SK-N-MC (cell line): ENCODE data around the gene RRAGD.
"Not testable (repeated sequence)": the region's sequence is repeated elsewhere in the genome, so short reads cannot be mapped to it uniquely, and the experiment has no call there.

Source experiments
- DNase-seq: peaks from one replicate; pipeline ENCODE4 v3.0.0-alpha.2; 2011; ENCODE audit warnings: low read depth, low spot score
- H3K27ac ChIP-seq: fragments of 200-600 bp; sonication (generic); 2 replicates; pipeline ENCODE4 v1.5.1; 2016; ENCODE audit warnings: mixed run types
- H3K36me3 ChIP-seq: fragments of 200-600 bp; sonication (generic); 2 replicates; pipeline ENCODE4 v1.6.1; 2017; ENCODE audit warnings: antibody characterized with exemption, low read length, mixed read lengths; ENCODE audit not compliant: insufficient read depth
- H3K4me3 ChIP-seq: fragments of 200-600 bp; sonication (generic); 2 replicates; pipeline ENCODE4 v1.5.1; 2016
- H3K9ac ChIP-seq: fragments of 200-600 bp; sonication (generic); 2 replicates; pipeline ENCODE4 v1.8.0; 2017; ENCODE audit warnings: mixed run types, mixed read lengths; ENCODE audit not compliant: insufficient read length
- H3K9me3 ChIP-seq: fragments of 200-600 bp; sonication (generic); 2 replicates; pipeline ENCODE4 v1.6.1; 2017; ENCODE audit warnings: low read depth, mild to moderate bottlenecking, antibody characterized with exemption, low read length, moderate library complexity, mixed read lengths
- EZH2 ChIP-seq: fragments of 200-600 bp; sonication (generic); IDR thresholded peaks from one replicate; pipeline ENCODE4 v1.6.1; 2017; ENCODE audit warnings: antibody characterized with exemption
- FOXP2 ChIP-seq: optimal IDR thresholded peaks from 2 replicates; pipeline ENCODE3; 2011; ENCODE audit warnings: mild to moderate bottlenecking, moderate library complexity; ENCODE audit not compliant: insufficient read depth; ENCODE audit errors: extremely low read length, control extremely low read depth
- POLR2AphosphoS5 ChIP-seq: IDR thresholded peaks from 2 replicates; pipeline ENCODE4 v1.6.1; 2012; ENCODE audit warnings: mild to moderate bottlenecking, low read depth, low read length, borderline replicate concordance

RRAGD gene

GRCh38 chr6:89409461-89410035 is 2.5 kb downstream of the RRAGD start:
- TF ChIP-seq FOXP2 (no peak), POLR2AphosphoS5 (no peak), EZH2 (no peak)
- H3K36me3 ChIP-seq, result no peaks in the 10 kb centered on the region
- no peak overlapping the region for H3K27ac ChIP-seq
- DNase-seq, result no peak
- H3K4me3 ChIP-seq, result peak overlapping the region; percentile 90; the same call in 1 of the 2 replicates
- no peaks in the 10 kb centered on the region for H3K9me3 ChIP-seq
- H3K9ac ChIP-seq, result no peak overlapping the region

DNA sequence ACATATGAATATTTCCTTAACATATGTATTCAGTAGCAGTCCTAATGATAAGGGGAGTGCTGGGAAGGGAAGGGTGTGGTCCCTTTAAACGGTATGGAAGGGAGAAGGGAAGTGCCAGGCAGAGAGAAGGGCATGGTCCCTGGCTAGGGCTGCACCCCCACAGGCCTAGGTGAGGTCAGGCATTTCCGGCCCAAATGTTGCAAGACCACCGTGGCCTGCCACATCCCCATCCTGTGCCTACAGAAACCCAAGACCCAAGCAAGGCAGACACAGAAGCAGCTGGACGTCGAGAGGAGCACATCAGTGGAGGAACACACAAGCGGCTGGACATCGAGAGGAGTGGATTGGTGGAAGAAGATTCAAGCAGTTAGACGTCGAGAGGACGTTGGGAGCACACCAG is 5.9 kb downstream of the RRAGD start:
- DNase-seq, result no peak
- TF ChIP-seq POLR2AphosphoS5 (no peak), FOXP2 (no peak), EZH2 (no peak)
- H3K4me3 ChIP-seq, result no peak overlapping the region
- no peaks in the 10 kb centered on the region for H3K9me3 ChIP-seq
- no peak overlapping the region for H3K9ac ChIP-seq
- H3K36me3 ChIP-seq, result no peaks in the 10 kb centered on the region
- H3K27ac ChIP-seq, result no peak overlapping the region

GRCh38 chr6:89404512-89404911 is 7.6 kb downstream of the RRAGD start:
- TF ChIP-seq POLR2AphosphoS5, result no peak
- no peak for TF ChIP-seq FOXP2
- no peak for TF ChIP-seq EZH2
- H3K36me3 ChIP-seq, result no peaks in the 10 kb centered on the region
- no peak overlapping the region for H3K9ac ChIP-seq
- no peak for DNase-seq
- no peaks in the 10 kb centered on the region for H3K9me3 ChIP-seq
- H3K4me3 ChIP-seq, result no peak overlapping the region
- H3K27ac ChIP-seq, result no peak overlapping the region

- no peak for TF ChIP-seq EZH2
- TF ChIP-seq FOXP2, result no peak
- TF ChIP-seq POLR2AphosphoS5, result no peak
- no peak for DNase-seq
- H3K9ac ChIP-seq, result no peak overlapping the region
Observed at GRCh38 chr6:89402776-89403175, 9.3 kb downstream of the RRAGD start.

DNA sequence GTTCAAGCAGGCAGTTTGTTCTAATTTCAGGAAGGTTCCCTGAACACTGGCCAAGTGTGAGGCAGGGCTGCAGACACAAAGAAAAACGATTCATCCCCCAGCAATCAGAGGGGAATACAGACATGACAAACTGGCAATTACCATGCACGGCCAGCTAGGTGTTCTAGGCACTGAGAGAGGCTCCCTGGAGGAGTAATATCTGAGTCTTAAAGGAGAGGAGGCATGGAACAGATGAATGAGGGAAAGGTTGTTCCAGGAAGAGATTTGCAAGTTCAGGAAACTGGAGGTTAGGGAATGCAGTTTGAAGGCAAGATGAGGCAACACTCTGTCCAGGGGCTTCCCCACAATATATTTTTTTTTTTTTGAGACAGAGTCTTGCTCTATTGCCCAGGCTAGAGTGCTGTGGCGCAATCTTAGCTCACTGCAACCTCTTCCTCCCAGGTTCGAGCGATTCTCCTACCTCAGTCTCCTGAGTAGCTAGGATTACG is 11.1 kb downstream of the RRAGD start:
- H3K36me3 ChIP-seq, result no peaks in the 10 kb centered on the region
- TF ChIP-seq FOXP2, result no peak
- TF ChIP-seq EZH2, result no peak
- TF ChIP-seq POLR2AphosphoS5, result no peak
- H3K4me3 ChIP-seq, result no peak overlapping the region
- H3K9me3 ChIP-seq, result no peaks in the 10 kb centered on the region
- no peak for DNase-seq
- H3K9ac ChIP-seq, result no peak overlapping the region
- H3K27ac ChIP-seq, result no peak overlapping the region

More at GRCh38 chr6:89402776-89403175, 9.3 kb downstream of the RRAGD start:
- Histone ChIP-seq H3K27ac (no peak overlapping the region), H3K9me3 (no peaks in the 10 kb centered on the region), H3K36me3 (no peaks in the 10 kb centered on the region), H3K4me3 (no peak overlapping the region)

DNA sequence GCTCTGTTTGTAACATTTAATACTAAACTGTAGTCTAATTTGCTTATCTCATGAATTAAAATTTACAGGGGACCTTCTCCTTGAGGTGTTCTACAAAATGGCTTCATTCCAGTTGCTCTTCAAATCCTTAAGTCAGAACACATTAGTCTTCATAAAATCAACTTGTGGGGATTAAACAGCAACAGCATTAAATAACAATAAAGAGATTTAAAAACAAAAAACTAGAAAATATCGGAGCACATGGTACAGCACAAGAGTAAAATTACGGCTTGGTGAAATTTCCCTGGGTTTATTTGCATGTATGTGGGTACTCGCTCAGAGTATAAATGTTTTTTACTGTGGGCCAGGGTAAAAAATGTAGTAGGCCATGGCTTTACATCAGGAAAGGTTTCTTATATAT is 12.0 kb downstream of the RRAGD start:
- Histone ChIP-seq H3K9me3 (no peaks in the 10 kb centered on the region), H3K36me3 (no peaks in the 10 kb centered on the region), H3K9ac (no peak overlapping the region), H3K4me3 (no peak overlapping the region), H3K27ac (no peak overlapping the region)
- no peak for DNase-seq
- TF ChIP-seq FOXP2, result no peak
- no peak for TF ChIP-seq POLR2AphosphoS5
- TF ChIP-seq EZH2, result no peak

GRCh38 chr6:89398762-89399525 is 13.1 kb downstream of the RRAGD start:
- TF ChIP-seq POLR2AphosphoS5 (no peak), EZH2 (no peak), FOXP2 (no peak)
- Histone ChIP-seq H3K9me3 (no peaks in the 10 kb centered on the region), H3K9ac (no peak overlapping the region), H3K27ac (no peak overlapping the region), H3K4me3 (no peak overlapping the region), H3K36me3 (no peaks in the 10 kb centered on the region)
- no peak for DNase-seq

GRCh38 chr6:89397884-89398283 is 14.2 kb downstream of the RRAGD start:
- DNase-seq, H3K9ac ChIP-seq, H3K4me3 ChIP-seq, H3K36me3 ChIP-seq, H3K27ac ChIP-seq, H3K9me3 ChIP-seq: not testable (repeated sequence)

- H3K9ac ChIP-seq, result no peak overlapping the region
- H3K27ac ChIP-seq, result no peak overlapping the region
- no peaks in the 10 kb centered on the region for H3K36me3 ChIP-seq
- no peak for DNase-seq
- H3K9me3 ChIP-seq, result no peaks in the 10 kb centered on the region
- TF ChIP-seq POLR2AphosphoS5 (no peak), EZH2 (no peak), FOXP2 (no peak)
- H3K4me3 ChIP-seq, result no peak overlapping the region
Observed at GRCh38 chr6:89393659-89394058, 18.4 kb downstream of the RRAGD start.
